T-helper 1 cell treated with Interleukin-12 subunit alpha and Interleukin-12 subunit beta and Interleukin-4 antibody, amounts not matched to agents 30 μg/mL and 1 μg/mL, for 36 hours (primary cell): ENCODE data around the gene KAT7.

ENCODE experiments used
- H3K27ac Mint-ChIP-seq: one replicate; pipeline ENCODE4 v1.8.0; 2021; ENCODE audit warnings: mild to moderate bottlenecking, mixed read lengths
- H3K27me3 Mint-ChIP-seq: one replicate; pipeline ENCODE4 v1.8.0; 2021; ENCODE audit warnings: low read depth, mixed read lengths
- H3K36me3 Mint-ChIP-seq: one replicate; pipeline ENCODE4 v1.8.0; 2021; ENCODE audit warnings: low read depth, mixed read lengths
- H3K4me1 Mint-ChIP-seq: one replicate; pipeline ENCODE4 v1.8.0; 2021; ENCODE audit warnings: low read depth, mixed read lengths
- H3K4me3 Mint-ChIP-seq: one replicate; pipeline ENCODE4 v1.8.0; 2021; ENCODE audit warnings: mild to moderate bottlenecking, moderate library complexity, mixed read lengths
- H3K9me3 Mint-ChIP-seq: one replicate; pipeline ENCODE4 v1.8.0; 2021; ENCODE audit warnings: mixed read lengths

The KAT7 gene

DNA sequence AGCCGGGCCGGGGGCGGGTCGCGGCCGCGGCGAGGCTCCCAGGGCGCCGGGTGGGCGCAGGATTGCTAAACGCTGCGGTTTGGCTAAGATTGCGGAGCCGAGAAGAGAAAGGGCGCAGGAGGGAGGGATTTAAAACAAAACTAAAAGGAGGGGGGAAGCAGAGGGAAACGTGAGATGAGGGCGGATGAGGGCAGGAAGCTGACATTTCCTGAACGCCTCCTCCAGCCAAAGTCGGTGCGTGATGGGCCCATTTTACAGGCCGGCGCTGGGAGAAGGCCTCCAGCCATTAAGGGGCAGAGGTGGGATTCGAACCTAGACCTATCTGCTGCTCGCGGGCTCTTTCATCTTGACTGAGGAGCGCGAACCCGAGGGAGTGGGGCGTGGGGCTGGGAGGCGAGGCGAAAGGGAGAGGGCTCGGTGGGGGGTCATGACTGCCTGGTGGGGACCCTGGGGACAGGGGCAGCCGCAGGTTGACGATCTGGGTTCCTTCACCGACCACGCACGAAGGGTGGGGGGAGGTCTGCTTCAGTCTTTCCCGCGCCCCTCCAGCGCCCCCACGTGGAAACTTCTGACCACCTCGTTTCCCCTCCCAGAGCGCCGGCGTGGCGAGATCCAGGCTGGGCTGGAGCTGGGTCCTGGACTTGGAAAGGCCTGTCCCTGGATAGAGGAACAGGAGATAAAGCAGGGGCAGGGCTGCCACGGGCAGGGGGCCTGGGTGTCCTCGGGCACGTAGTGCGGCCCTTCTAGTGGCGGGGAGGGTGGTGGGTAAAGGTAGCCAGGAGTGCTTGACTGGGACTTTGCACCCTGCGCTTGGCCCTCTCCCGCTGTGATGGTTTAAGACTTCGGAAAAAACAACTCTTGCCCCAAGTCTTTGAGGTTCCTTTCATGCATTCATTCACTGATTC, 63.2 kb downstream of the KAT7 start:
- Mint-ChIP-seq H3K4me3 (peak overlapping the region; percentile 86), H3K27ac (peak overlapping the region; percentile 76), H3K9me3 (no peaks in the 10 kb centered on the region), H3K27me3 (peaks cover 20% of the 10 kb centered on the region), H3K36me3 (peaks cover 9% of the 10 kb centered on the region), H3K4me1 (peaks cover 10% of the 10 kb centered on the region)

GRCh38 chr17:49853470-49854015, 65.1 kb downstream of the KAT7 start:
- Mint-ChIP-seq H3K4me1 (peaks cover 10% of the 10 kb centered on the region), H3K27ac (no peak overlapping the region), H3K4me3 (no peak overlapping the region), H3K27me3 (peaks cover 22% of the 10 kb centered on the region), H3K36me3 (no peaks in the 10 kb centered on the region), H3K9me3 (no peaks in the 10 kb centered on the region)

- Mint-ChIP-seq H3K4me3 (no peak overlapping the region), H3K27ac (no peak overlapping the region), H3K36me3 (no peaks in the 10 kb centered on the region), H3K9me3 (no peaks in the 10 kb centered on the region), H3K27me3 (peaks cover 24% of the 10 kb centered on the region), H3K4me1 (peaks cover 10% of the 10 kb centered on the region)
These were observed 65.6 kb downstream of the KAT7 start for GRCh38 chr17:49854126-49854525.

DNA sequence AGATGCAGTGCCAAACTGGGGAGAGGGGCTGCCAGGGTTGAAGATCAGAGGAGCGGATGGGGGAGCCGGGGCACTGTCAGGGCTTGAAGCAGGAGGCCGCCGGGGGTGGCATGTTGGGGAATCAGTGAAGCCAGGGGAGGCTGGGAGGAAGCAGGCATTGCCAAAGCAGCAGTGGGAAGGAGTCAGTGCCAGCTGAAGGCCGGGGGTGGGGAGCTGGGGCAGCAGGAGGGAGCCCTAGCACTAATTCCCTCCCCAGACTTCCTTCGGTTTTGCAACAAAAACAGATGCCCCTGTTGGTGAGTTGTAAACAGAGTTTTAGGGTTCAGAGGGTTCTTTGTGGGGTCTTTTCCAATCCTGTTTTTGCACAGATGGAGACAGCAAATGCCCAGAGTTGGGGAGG, 70.3 kb downstream of the KAT7 start:
- no peak overlapping the region for H3K27ac Mint-ChIP-seq
- peaks cover 2% of the 10 kb centered on the region for H3K4me1 Mint-ChIP-seq
- no peak overlapping the region for H3K4me3 Mint-ChIP-seq
- H3K36me3 Mint-ChIP-seq = no peaks in the 10 kb centered on the region
- peaks cover 23% of the 10 kb centered on the region for H3K27me3 Mint-ChIP-seq
- H3K9me3 Mint-ChIP-seq = no peaks in the 10 kb centered on the region

GRCh38 chr17:49859991-49860953, 71.8 kb downstream of the KAT7 start:
- H3K4me3 Mint-ChIP-seq = no peak overlapping the region
- H3K4me1 Mint-ChIP-seq = peaks cover 2% of the 10 kb centered on the region
- no peaks in the 10 kb centered on the region for H3K9me3 Mint-ChIP-seq
- no peak overlapping the region for H3K27ac Mint-ChIP-seq
- no peaks in the 10 kb centered on the region for H3K36me3 Mint-ChIP-seq
- H3K27me3 Mint-ChIP-seq = peaks cover 13% of the 10 kb centered on the region

GRCh38 chr17:49861150-49861884, 72.8 kb downstream of the KAT7 start:
- H3K27me3 Mint-ChIP-seq = peaks cover 9% of the 10 kb centered on the region
- no peaks in the 10 kb centered on the region for H3K9me3 Mint-ChIP-seq
- H3K27ac Mint-ChIP-seq = no peak overlapping the region
- H3K4me1 Mint-ChIP-seq = peaks cover 2% of the 10 kb centered on the region
- H3K36me3 Mint-ChIP-seq = no peaks in the 10 kb centered on the region
- H3K4me3 Mint-ChIP-seq = no peak overlapping the region

DNA sequence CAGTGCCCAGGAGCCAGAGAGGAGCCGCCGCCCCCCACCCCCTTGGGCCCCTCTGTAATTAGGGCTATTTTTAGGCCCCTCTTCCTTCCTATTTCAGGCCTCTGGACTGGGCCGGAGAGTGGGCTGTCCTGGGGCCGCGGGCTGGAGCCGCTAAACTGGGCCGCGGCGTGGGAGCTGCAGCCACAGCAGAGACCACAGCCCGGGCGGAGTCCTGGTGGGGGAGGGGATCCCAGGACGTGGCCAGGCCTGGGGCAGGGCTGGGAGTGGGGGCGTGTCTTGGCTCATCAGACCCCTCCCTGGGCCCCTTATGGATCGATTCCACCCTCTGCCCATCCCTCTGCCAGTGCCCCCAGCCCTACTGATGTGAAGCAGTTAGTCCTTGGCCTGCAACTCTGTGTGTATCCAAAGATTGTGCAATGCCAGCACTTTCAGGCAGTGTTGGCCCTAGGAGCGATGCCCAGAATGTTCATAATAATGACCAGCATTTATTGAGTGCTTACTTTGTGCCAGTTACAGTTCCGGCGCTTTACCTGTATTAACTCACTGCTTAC, 74.4 kb downstream of the KAT7 start:
- H3K36me3 Mint-ChIP-seq = no peaks in the 10 kb centered on the region
- H3K27ac Mint-ChIP-seq = no peak overlapping the region
- H3K4me3 Mint-ChIP-seq = no peak overlapping the region
- H3K27me3 Mint-ChIP-seq = peaks cover 12% of the 10 kb centered on the region
- peaks cover 2% of the 10 kb centered on the region for H3K4me1 Mint-ChIP-seq
- no peaks in the 10 kb centered on the region for H3K9me3 Mint-ChIP-seq

DNA sequence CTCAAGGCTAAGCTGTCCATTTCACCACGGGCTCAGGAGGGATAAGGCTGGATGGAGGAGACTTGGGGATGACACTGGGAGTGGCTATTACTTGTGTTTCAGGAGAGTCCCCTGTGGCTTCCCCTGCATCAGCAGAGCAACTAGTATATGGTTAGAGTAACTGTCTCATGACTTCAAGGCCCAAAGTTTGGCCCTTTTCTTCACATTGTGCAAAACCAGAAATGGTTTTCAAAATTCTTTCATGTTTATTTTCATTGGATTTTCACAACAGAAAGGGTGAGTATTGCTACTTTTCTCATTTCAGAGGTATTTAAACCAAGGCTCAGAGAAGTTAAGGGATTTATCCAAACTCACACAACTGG, 77.5 kb downstream of the KAT7 start:
- no peaks in the 10 kb centered on the region for H3K36me3 Mint-ChIP-seq
- no peak overlapping the region for H3K27ac Mint-ChIP-seq
- H3K4me3 Mint-ChIP-seq = no peak overlapping the region
- peaks cover 6% of the 10 kb centered on the region for H3K27me3 Mint-ChIP-seq
- no peaks in the 10 kb centered on the region for H3K9me3 Mint-ChIP-seq
- H3K4me1 Mint-ChIP-seq = peaks cover under 1% of the 10 kb centered on the region

GRCh38 chr17:49866882-49867413, 78.5 kb downstream of the KAT7 start:
- no peak overlapping the region for H3K27ac Mint-ChIP-seq
- peaks cover 3% of the 10 kb centered on the region for H3K27me3 Mint-ChIP-seq
- no peaks in the 10 kb centered on the region for H3K36me3 Mint-ChIP-seq
- no peaks in the 10 kb centered on the region for H3K4me1 Mint-ChIP-seq
- H3K9me3 Mint-ChIP-seq = no peaks in the 10 kb centered on the region
- no peak overlapping the region for H3K4me3 Mint-ChIP-seq

- H3K27ac Mint-ChIP-seq = no peak overlapping the region
- H3K36me3 Mint-ChIP-seq = no peaks in the 10 kb centered on the region
- H3K9me3 Mint-ChIP-seq = no peaks in the 10 kb centered on the region
- no peak overlapping the region for H3K4me3 Mint-ChIP-seq
- H3K4me1 Mint-ChIP-seq = peaks cover 9% of the 10 kb centered on the region
- H3K27me3 Mint-ChIP-seq = peaks cover 3% of the 10 kb centered on the region
These were observed 80.5 kb downstream of the KAT7 start for GRCh38 chr17:49869038-49869374.

DNA sequence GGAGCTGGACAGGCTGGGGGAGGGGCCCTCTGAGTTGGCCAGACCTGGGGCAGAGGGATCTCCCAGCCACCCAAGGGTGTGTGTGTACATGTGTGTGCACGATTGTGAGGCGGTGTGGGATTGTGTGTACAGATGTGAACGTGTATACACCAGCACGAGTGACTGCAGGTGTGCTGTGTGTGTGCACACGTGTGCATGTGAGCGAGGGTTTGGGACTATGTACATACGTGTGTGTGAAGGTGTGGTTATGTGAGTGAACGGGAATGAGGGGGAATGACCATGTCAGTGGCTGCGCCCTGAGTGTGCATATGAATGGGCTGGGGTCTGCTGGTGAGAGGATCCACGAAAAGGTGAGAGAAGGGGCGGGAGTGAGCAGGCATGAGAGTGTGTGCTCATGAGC, 81.8 kb downstream of the KAT7 start:
- no peaks in the 10 kb centered on the region for H3K36me3 Mint-ChIP-seq
- no peak overlapping the region for H3K27ac Mint-ChIP-seq
- no peak overlapping the region for H3K4me3 Mint-ChIP-seq
- H3K9me3 Mint-ChIP-seq = no peaks in the 10 kb centered on the region
- H3K27me3 Mint-ChIP-seq = peaks cover 8% of the 10 kb centered on the region
- peaks cover 9% of the 10 kb centered on the region for H3K4me1 Mint-ChIP-seq

- Mint-ChIP-seq H3K4me3 (no peak overlapping the region), H3K27me3 (peaks cover 10% of the 10 kb centered on the region), H3K9me3 (no peaks in the 10 kb centered on the region), H3K36me3 (no peaks in the 10 kb centered on the region), H3K27ac (no peak overlapping the region), H3K4me1 (peaks cover 9% of the 10 kb centered on the region)
These were observed 82.7 kb downstream of the KAT7 start for GRCh38 chr17:49871211-49871610.

GRCh38 chr17:49872754-49873377, 84.4 kb downstream of the KAT7 start:
- Mint-ChIP-seq H3K9me3 (no peaks in the 10 kb centered on the region), H3K4me1 (peaks cover 9% of the 10 kb centered on the region), H3K4me3 (no peak overlapping the region), H3K36me3 (no peaks in the 10 kb centered on the region), H3K27ac (no peak overlapping the region), H3K27me3 (peaks cover 8% of the 10 kb centered on the region)
